Measurements from ENCODE around the gene VPS35. TPM values are rescaled to one million over a fixed set of nuclear protein-coding genes. Genes with fewer than 3 reads are reported as not detected.
A peak's percentile ranks its signal among the peaks of the same experiment; 100 is the strongest.

The VPS35 gene
- polyA plus RNA-seq, 2 donors, result 17.4 to 35.3 TPM

GRCh38 chr16:46696957-46697356 is 8.0 kb upstream of the VPS35 start:
- no peak overlapping the region for H3K27ac ChIP-seq (ENCODE audit: low read depth in 2 of 2, low read length in 1 of 2)
- H3K4me3 ChIP-seq (ENCODE audit: low read depth in 1 of 2, low read length in 2 of 2), result no peak overlapping the region
- no peaks in the 10 kb centered on the region for H3K4me1 ChIP-seq (ENCODE audit: control insufficient read depth in 2 of 2, insufficient read depth in 2 of 2, low read length in 1 of 2)
- WGBS, 2 donors, result 73 to 82% methylated on average over 3 of the region's 3 CpGs
- H3K36me3 ChIP-seq (ENCODE audit: control insufficient read depth in 2 of 2, insufficient read depth in 2 of 2, low read length in 1 of 2), result no peaks in the 10 kb centered on the region
- no peaks in the 10 kb centered on the region for H3K9me3 ChIP-seq (ENCODE audit: control insufficient read depth in 2 of 2, insufficient read depth in 1 of 2, low read depth in 1 of 2, low read length in 1 of 2)
- no peaks in the 10 kb centered on the region for H3K27me3 ChIP-seq (ENCODE audit: control insufficient read depth in 1 of 2, insufficient read depth in 2 of 2, low read length in 2 of 2)

GRCh38 chr16:46695937-46696336 is 7.0 kb upstream of the VPS35 start:
- H3K27ac ChIP-seq (ENCODE audit: low read depth in 2 of 2, low read length in 1 of 2), result no peak overlapping the region
- peaks cover under 1% of the 10 kb centered on the region in 2 donors for H3K4me1 ChIP-seq (ENCODE audit: control insufficient read depth in 2 of 2, insufficient read depth in 2 of 2, low read length in 1 of 2)
- no peaks in the 10 kb centered on the region for H3K9me3 ChIP-seq (ENCODE audit: control insufficient read depth in 2 of 2, insufficient read depth in 1 of 2, low read depth in 1 of 2, low read length in 1 of 2)
- H3K36me3 ChIP-seq (ENCODE audit: control insufficient read depth in 2 of 2, insufficient read depth in 2 of 2, low read length in 1 of 2), result no peaks in the 10 kb centered on the region
- 90 to 95% methylated on average over 5 of the region's 5 CpGs for WGBS, 2 donors
- H3K4me3 ChIP-seq (ENCODE audit: low read depth in 1 of 2, low read length in 2 of 2), result no peak overlapping the region
- no peaks in the 10 kb centered on the region for H3K27me3 ChIP-seq (ENCODE audit: control insufficient read depth in 1 of 2, insufficient read depth in 2 of 2, low read length in 2 of 2)

GRCh38 chr16:46693598-46693997 is 4.6 kb upstream of the VPS35 start:
- WGBS, 2 donors, result 96 to 98% methylated on average over 2 of the region's 2 CpGs
- Histone ChIP-seq H3K27me3 (ENCODE audit: control insufficient read depth in 1 of 2, insufficient read depth in 2 of 2, low read length in 2 of 2) (no peaks in the 10 kb centered on the region), H3K27ac (ENCODE audit: low read depth in 2 of 2, low read length in 1 of 2) (no peak overlapping the region)

GRCh38 chr16:46691726-46692125 is 2.7 kb upstream of the VPS35 start:
- H3K36me3 ChIP-seq (ENCODE audit: control insufficient read depth in 2 of 2, insufficient read depth in 2 of 2, low read length in 1 of 2), result no peaks in the 10 kb centered on the region
- peaks cover 5 to 7% of the 10 kb centered on the region in 2 donors for H3K4me1 ChIP-seq (ENCODE audit: control insufficient read depth in 2 of 2, insufficient read depth in 2 of 2, low read length in 1 of 2)
- H3K27me3 ChIP-seq (ENCODE audit: control insufficient read depth in 1 of 2, insufficient read depth in 2 of 2, low read length in 2 of 2), result no peaks in the 10 kb centered on the region
- H3K9me3 ChIP-seq (ENCODE audit: control insufficient read depth in 2 of 2, insufficient read depth in 1 of 2, low read depth in 1 of 2, low read length in 1 of 2), result no peaks in the 10 kb centered on the region
- no peak overlapping the region for H3K4me3 ChIP-seq (ENCODE audit: low read depth in 1 of 2, low read length in 2 of 2)
- 69 to 73% methylated on average over 3 to 4 of the region's 4 CpGs for WGBS, 2 donors
- no peak overlapping the region for H3K27ac ChIP-seq (ENCODE audit: low read depth in 2 of 2, low read length in 1 of 2)

More at GRCh38 chr16:46693598-46693997, 4.6 kb upstream of the VPS35 start:
- H3K4me3 ChIP-seq (ENCODE audit: low read depth in 1 of 2, low read length in 2 of 2), result no peak overlapping the region
- peaks cover 2 to 4% of the 10 kb centered on the region in 2 donors for H3K4me1 ChIP-seq (ENCODE audit: control insufficient read depth in 2 of 2, insufficient read depth in 2 of 2, low read length in 1 of 2)
- H3K9me3 ChIP-seq (ENCODE audit: control insufficient read depth in 2 of 2, insufficient read depth in 1 of 2, low read depth in 1 of 2, low read length in 1 of 2), result no peaks in the 10 kb centered on the region
- no peaks in the 10 kb centered on the region for H3K36me3 ChIP-seq (ENCODE audit: control insufficient read depth in 2 of 2, insufficient read depth in 2 of 2, low read length in 1 of 2)

- 13% methylated on average over 21 of the region's 21 CpGs for WGBS, 2 donors
- Histone ChIP-seq H3K4me1 (ENCODE audit: control insufficient read depth in 2 of 2, insufficient read depth in 2 of 2, low read length in 1 of 2) (peaks cover 5 to 7% of the 10 kb centered on the region in 2 donors), H3K9me3 (ENCODE audit: control insufficient read depth in 2 of 2, insufficient read depth in 1 of 2, low read depth in 1 of 2, low read length in 1 of 2) (no peaks in the 10 kb centered on the region), H3K27ac (ENCODE audit: low read depth in 2 of 2, low read length in 1 of 2) (peak overlapping the region; percentile 94 to 99), H3K4me3 (ENCODE audit: low read depth in 1 of 2, low read length in 2 of 2) (peak overlapping the region; percentile 89 to 91), H3K27me3 (ENCODE audit: control insufficient read depth in 1 of 2, insufficient read depth in 2 of 2, low read length in 2 of 2) (no peaks in the 10 kb centered on the region), H3K36me3 (ENCODE audit: control insufficient read depth in 2 of 2, insufficient read depth in 2 of 2, low read length in 1 of 2) (no peaks in the 10 kb centered on the region)
Measured at GRCh38 chr16:46690281-46691178, 1.6 kb upstream of the VPS35 start.

- 0% methylated on average over 75 to 79 of the region's 79 CpGs for WGBS, 2 donors
- Histone ChIP-seq H3K4me1 (ENCODE audit: control insufficient read depth in 2 of 2, insufficient read depth in 2 of 2, low read length in 1 of 2) (peaks cover 5 to 7% of the 10 kb centered on the region in 2 donors), H3K36me3 (ENCODE audit: control insufficient read depth in 2 of 2, insufficient read depth in 2 of 2, low read length in 1 of 2) (no peaks in the 10 kb centered on the region), H3K27me3 (ENCODE audit: control insufficient read depth in 1 of 2, insufficient read depth in 2 of 2, low read length in 2 of 2) (no peaks in the 10 kb centered on the region), H3K27ac (ENCODE audit: low read depth in 2 of 2, low read length in 1 of 2) (peak within 1 kb of the TSS; percentile 94 to 99), H3K4me3 (ENCODE audit: low read depth in 1 of 2, low read length in 2 of 2) (peak within 1 kb of the TSS; percentile 89 to 91), H3K9me3 (ENCODE audit: control insufficient read depth in 2 of 2, insufficient read depth in 1 of 2, low read depth in 1 of 2, low read length in 1 of 2) (no peaks in the 10 kb centered on the region)
Measured at GRCh38 chr16:46689365-46690280, 645 bp upstream of the VPS35 start, which contains the start of gene ORC6. Gene ORC6 (plus strand): TSS chr16:46689659. CDS start chr16:46689706, 47 bp downstream.

GRCh38 chr16:46688101-46688653 is 801 bp downstream of the VPS35 start:
- H3K27ac ChIP-seq (ENCODE audit: low read depth in 2 of 2, low read length in 1 of 2), result peak overlapping the region; percentile 94 to 95
- H3K36me3 ChIP-seq (ENCODE audit: control insufficient read depth in 2 of 2, insufficient read depth in 2 of 2, low read length in 1 of 2), result no peaks in the 10 kb centered on the region
- no peaks in the 10 kb centered on the region for H3K9me3 ChIP-seq (ENCODE audit: control insufficient read depth in 2 of 2, insufficient read depth in 1 of 2, low read depth in 1 of 2, low read length in 1 of 2)
- no peaks in the 10 kb centered on the region for H3K27me3 ChIP-seq (ENCODE audit: control insufficient read depth in 1 of 2, insufficient read depth in 2 of 2, low read length in 2 of 2)
- H3K4me1 ChIP-seq (ENCODE audit: control insufficient read depth in 2 of 2, insufficient read depth in 2 of 2, low read length in 1 of 2), result peaks cover 5 to 7% of the 10 kb centered on the region in 2 donors
- 1 to 2% methylated on average over 14 of the region's 14 CpGs for WGBS, 2 donors
- peak overlapping the region; percentile 89 to 91 for H3K4me3 ChIP-seq (ENCODE audit: low read depth in 1 of 2, low read length in 2 of 2)

- H3K4me1 ChIP-seq (ENCODE audit: control insufficient read depth in 2 of 2, insufficient read depth in 2 of 2, low read length in 1 of 2), result peaks cover 5 to 7% of the 10 kb centered on the region in 2 donors
- WGBS, 2 donors, result 66 to 70% methylated on average over 9 of the region's 9 CpGs
- H3K4me3 ChIP-seq (ENCODE audit: low read depth in 1 of 2, low read length in 2 of 2), result peak overlapping the region; percentile 23 to 91
Measured at GRCh38 chr16:46687486-46687885, 1.5 kb downstream of the VPS35 start.

GRCh38 chr16:46686815-46687473 is 2.0 kb downstream of the VPS35 start:
- 36 to 44% methylated on average over 5 of the region's 5 CpGs for WGBS, 2 donors
- H3K27me3 ChIP-seq (ENCODE audit: control insufficient read depth in 1 of 2, insufficient read depth in 2 of 2, low read length in 2 of 2), result no peaks in the 10 kb centered on the region
- peak overlapping the region in 1 of 2 donors; percentile 91 for H3K4me3 ChIP-seq (ENCODE audit: low read depth in 1 of 2, low read length in 2 of 2)
- no peaks in the 10 kb centered on the region for H3K9me3 ChIP-seq (ENCODE audit: control insufficient read depth in 2 of 2, insufficient read depth in 1 of 2, low read depth in 1 of 2, low read length in 1 of 2)
- H3K27ac ChIP-seq (ENCODE audit: low read depth in 2 of 2, low read length in 1 of 2), result no peak overlapping the region
- H3K36me3 ChIP-seq (ENCODE audit: control insufficient read depth in 2 of 2, insufficient read depth in 2 of 2, low read length in 1 of 2), result no peaks in the 10 kb centered on the region
- H3K4me1 ChIP-seq (ENCODE audit: control insufficient read depth in 2 of 2, insufficient read depth in 2 of 2, low read length in 1 of 2), result peaks cover 5 to 7% of the 10 kb centered on the region in 2 donors

More at GRCh38 chr16:46687486-46687885, 1.5 kb downstream of the VPS35 start:
- Histone ChIP-seq H3K9me3 (ENCODE audit: control insufficient read depth in 2 of 2, insufficient read depth in 1 of 2, low read depth in 1 of 2, low read length in 1 of 2) (no peaks in the 10 kb centered on the region), H3K27ac (ENCODE audit: low read depth in 2 of 2, low read length in 1 of 2) (no peak overlapping the region), H3K27me3 (ENCODE audit: control insufficient read depth in 1 of 2, insufficient read depth in 2 of 2, low read length in 2 of 2) (no peaks in the 10 kb centered on the region), H3K36me3 (ENCODE audit: control insufficient read depth in 2 of 2, insufficient read depth in 2 of 2, low read length in 1 of 2) (no peaks in the 10 kb centered on the region)

Data from esophagus (tissue), 2 donors.